Left forelimb (tissue), 1 donor: ENCODE results near the gene CSNK1A1L.
A peak's percentile ranks its signal among the peaks of the same experiment; 100 is the strongest.
"Not testable (repeated sequence)": the region's sequence is repeated elsewhere in the genome, so short reads cannot be mapped to it uniquely, and the experiment has no call there.

Experiments
- DNase-seq: peaks from one replicate; pipeline ENCODE4 v3.0.0-alpha.2; 2018; ENCODE audit warnings: low spot score

The CSNK1A1L gene

DNA sequence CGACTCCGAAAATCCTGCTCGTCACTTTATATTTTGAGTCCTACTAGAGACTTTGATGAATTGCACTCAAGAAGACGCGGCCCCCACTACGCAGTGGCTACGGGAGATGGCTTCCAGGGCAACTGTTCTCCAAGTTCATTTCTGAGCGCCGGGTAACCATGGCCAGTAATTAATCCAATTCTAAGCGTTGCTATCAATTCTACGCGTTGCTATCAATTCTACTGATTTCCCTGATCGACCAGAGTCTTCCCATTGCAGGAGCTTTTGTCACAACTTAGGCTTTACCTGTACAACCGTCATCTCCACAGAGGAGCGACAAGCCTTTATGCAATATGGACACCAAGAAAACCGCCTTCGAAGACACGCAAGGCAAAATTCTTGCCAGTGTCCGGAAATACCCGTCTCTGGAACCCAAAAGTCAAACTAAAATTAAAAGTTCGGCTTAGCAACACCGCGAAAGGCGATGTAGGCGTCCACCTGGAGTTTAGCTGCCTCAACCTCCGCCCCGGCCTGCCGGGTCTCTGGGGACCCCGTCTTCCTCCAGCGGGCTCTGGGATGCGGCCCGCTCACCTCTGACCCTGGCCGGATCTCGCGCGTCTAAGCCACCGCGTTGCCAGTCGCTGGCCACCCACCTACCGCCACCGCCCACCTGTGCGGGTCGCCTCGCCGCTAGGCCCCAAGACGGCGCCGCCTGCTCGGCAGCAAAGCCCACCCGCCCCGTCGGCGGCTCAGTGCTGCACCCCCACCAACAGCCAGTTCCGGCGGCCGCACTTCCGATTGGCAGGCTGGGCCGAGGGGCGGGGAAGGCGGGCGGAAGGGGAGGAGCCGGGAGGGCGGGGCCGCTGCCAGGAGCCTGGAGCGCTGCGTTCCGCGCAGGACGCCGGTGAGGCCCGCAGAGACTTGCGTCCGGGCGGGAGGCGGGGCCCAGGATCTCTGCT, 46.3 kb downstream of the CSNK1A1L start, which contains the start of gene SUPT20H:
TSS of gene SUPT20H (minus strand) at position 779 of the 938 bp plus-strand sequence. CDS start 8,198 bp downstream, outside the sequence.
- peak; percentile 98 for DNase-seq

DNA sequence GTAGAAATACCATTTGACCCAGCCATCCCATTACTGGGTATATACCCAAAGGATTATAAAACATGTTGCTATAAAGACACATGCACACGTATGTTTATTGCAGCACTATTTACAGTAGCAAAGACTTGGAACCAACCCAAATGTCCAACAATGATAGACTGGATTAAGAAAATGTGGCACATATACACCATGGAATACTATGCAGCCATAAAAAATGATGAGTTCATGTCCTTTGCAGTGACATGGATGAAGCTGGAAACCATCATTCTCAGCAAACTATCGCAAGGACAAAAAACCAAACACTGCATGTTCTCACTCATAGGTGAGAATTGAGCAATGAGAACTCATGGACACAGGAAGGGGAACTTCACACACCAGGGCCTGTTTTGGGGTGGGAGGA, 49.2 kb downstream of the CSNK1A1L start:
- DNase-seq: not testable (repeated sequence)
